Esophagus muscularis mucosa (tissue), 3 donors: Measurements from ENCODE around the gene DROSHA.

Experiments
- CTCF ChIP-seq, 3 experiments: fragments of 200-600 bp in 2 of 3; fragments of 450-650 bp in 1 of 3; sonication (generic) in 2 of 3; IDR thresholded peaks; one replicate each; pipeline ENCODE4 v1.5.1; 2017 to 2019; ENCODE audit warnings: antibody characterized with exemption in 3 of 3, mild to moderate bottlenecking in 2 of 3, moderate library complexity in 1 of 3
- EP300 ChIP-seq: sonication (generic); formaldehyde crosslinking; IDR thresholded peaks from one replicate; pipeline ENCODE4 v1.6.1; 2017; ENCODE audit warnings: antibody characterized with exemption

- TF ChIP-seq CTCF (IDR thresholded peaks at IDR 0.05) (no peak), EP300 (no peak)
Observed at GRCh38 chr5:31463351-31463750, 68.5 kb downstream of the DROSHA start.
